A549 (cell line): ENCODE measurements around the gene RECK. TPM values are rescaled to one million over a fixed set of nuclear protein-coding genes. Genes with fewer than 3 reads are reported as not detected.

Experiments
- ATAC-seq, 2 experiments: fragments of 200-7000 bp in 1 of 2; fragments of >200 bp in 1 of 2; cut with Nextera tagmentation in 1 of 2; cut with Tn5 transposase in 1 of 2; 3 replicates each; pipeline versions ENCODE4 v1.8.0 to v1.9.1; 2018 to 2020; ENCODE audit warnings: mild to moderate bottlenecking in 1 of 2, moderate library complexity in 1 of 2
- CTCF ChIA-PET: fragments of 300-600 bp; sonication (Branson Sonifier 250); formaldehyde crosslinking; extraction: SDS; loops from one replicate; lab custom pipeline; 2021; ENCODE audit warnings: antibody characterized with exemption, inconsistent platforms; lab: Yijun Ruan, JAX
- POLR2A ChIA-PET: fragments of 350-600 bp; formaldehyde crosslinking; extraction: SDS; loops from one replicate; lab custom pipeline; 2021; ENCODE audit warnings: antibody characterized with exemption, inconsistent platforms; lab: Yijun Ruan, JAX
- DNase-seq, 2 experiments: peaks; one replicate each; pipeline versions ENCODE4 v3.0.0 to v3.0.0-alpha.2; 2011 to 2016; ENCODE audit warnings: low read depth in 1 of 2, low spot score in 1 of 2
- FAIRE-seq: peaks from 2 replicates; lab custom pipeline; 2011; peaks lifted over from hg19 to GRCh38; lab: Jason Lieb, UNC
- H3K27ac ChIP-seq, 2 experiments: fragments of >200 bp; sonication (Bioruptor Twin); formaldehyde crosslinking; 3 replicates each; pipeline ENCODE4 v1.5.1; 2016 to 2017
- H3K4me1 ChIP-seq: fragments of >200 bp; sonication (Bioruptor Twin); formaldehyde crosslinking; 3 replicates; pipeline ENCODE4 v1.6.1; 2016
- H3K4me2 ChIP-seq: fragments of >200 bp; sonication (Bioruptor Twin); formaldehyde crosslinking; 3 replicates; pipeline ENCODE4 v1.6.1; 2016
- H3K4me3 ChIP-seq: fragments of >200 bp; sonication (Bioruptor Twin); formaldehyde crosslinking; 3 replicates; pipeline ENCODE4 v1.5.1; 2016
- H3K9me3 ChIP-seq: fragments of >200 bp; sonication (Bioruptor Twin); formaldehyde crosslinking; 3 replicates; pipeline ENCODE4 v1.6.1; 2016
- BHLHE40 ChIP-seq: IDR thresholded peaks from 2 replicates; pipeline ENCODE4 v1.6.1; 2012; ENCODE audit warnings: low read depth, low read length, inconsistent platforms
- CHD2 ChIP-seq: fragments of 150-350 bp; IDR thresholded peaks from 2 replicates; pipeline ENCODE4 v1.6.1; 2014; ENCODE audit warnings: low read length; ENCODE audit not compliant: partially characterized antibody
- ESRRA ChIP-seq: fragments of 150-350 bp; IDR thresholded peaks from 2 replicates; pipeline ENCODE4 v1.6.1; 2014; ENCODE audit warnings: mild to moderate bottlenecking, low read length, borderline replicate concordance
- GATA3 ChIP-seq: IDR thresholded peaks from 2 replicates; pipeline ENCODE4 v1.6.1; 2012; ENCODE audit warnings: borderline replicate concordance
- JUNB ChIP-seq: fragments of >200 bp; sonication (Bioruptor Twin); formaldehyde crosslinking; IDR thresholded peaks from 2 replicates; pipeline ENCODE4 v1.6.1; 2016
- KDM1A ChIP-seq: fragments of 200-600 bp; sonication (generic); IDR thresholded peaks from 2 replicates; pipeline ENCODE4 v1.6.1; 2016; ENCODE audit warnings: low read depth, mild to moderate bottlenecking
- KDM5A ChIP-seq: fragments of 200-600 bp; sonication (generic); IDR thresholded peaks from 2 replicates; pipeline ENCODE4 v1.6.1; 2016; ENCODE audit warnings: antibody characterized with exemption, mild to moderate bottlenecking
- MAZ ChIP-seq: fragments of 150-350 bp; IDR thresholded peaks from 2 replicates; pipeline ENCODE4 v1.6.1; 2014; ENCODE audit warnings: antibody characterized with exemption, low read depth, low read length, borderline replicate concordance
- NPAS2 ChIP-seq: fragments of 250-450 bp; sonication (Bioruptor Pico); IDR thresholded peaks from 2 replicates; pipeline ENCODE4 v1.8.0; 2022; ENCODE audit warnings: mild to moderate bottlenecking, moderate library complexity, borderline replicate concordance
- POLR2A ChIP-seq: IDR thresholded peaks from 2 replicates; pipeline ENCODE4 v1.6.1; 2012; ENCODE audit warnings: mild to moderate bottlenecking, low read length
- POLR2AphosphoS2 ChIP-seq: conservative IDR thresholded peaks from 2 replicates; pipeline ENCODE4 v1.6.1; 2012; ENCODE audit warnings: low read length, improper control_type of control experiment, inconsistent platforms
- RAD21 ChIP-seq, 2 experiments: fragments of >200 bp in 1 of 2; sonication (Bioruptor Twin) in 1 of 2; formaldehyde crosslinking in 1 of 2; IDR thresholded peaks in 1 of 2; conservative IDR thresholded peaks in 1 of 2; 2 replicates in 1 of 2; 3 replicates in 1 of 2; pipeline ENCODE4 v1.6.1; 2012 to 2018; ENCODE audit warnings: inconsistent platforms in 1 of 2
- RFX5 ChIP-seq: fragments of 450-650 bp; IDR thresholded peaks from 2 replicates; pipeline ENCODE4 v1.7.1; 2014; ENCODE audit warnings: antibody characterized with exemption, mild to moderate bottlenecking, moderate library complexity
- RNF2 ChIP-seq: fragments of 200-600 bp; sonication (generic); IDR thresholded peaks from 2 replicates; pipeline ENCODE4 v1.6.1; 2016; ENCODE audit warnings: low read depth, mild to moderate bottlenecking, antibody characterized with exemption, moderate library complexity, borderline replicate concordance
- SMC3 ChIP-seq: fragments of >200 bp; sonication (Bioruptor Twin); formaldehyde crosslinking; IDR thresholded peaks from 3 replicates; pipeline ENCODE4 v1.6.1; 2018; ENCODE audit warnings: inconsistent platforms
- SREBF2 ChIP-seq: fragments of 450-650 bp; IDR thresholded peaks from 2 replicates; pipeline ENCODE4 v1.6.1; 2014; ENCODE audit warnings: mild to moderate bottlenecking, moderate library complexity
- TFCP2L1 ChIP-seq: fragments of 250-450 bp; sonication (Bioruptor Pico); IDR thresholded peaks from 2 replicates; pipeline ENCODE4 v1.5.0; 2021; ENCODE audit warnings: mild to moderate bottlenecking
- ZNF302 ChIP-seq: fragments of 250-450 bp; sonication (Bioruptor Pico); IDR thresholded peaks from 2 replicates; pipeline ENCODE4 v1.9.0; 2021; ENCODE audit warnings: inconsistent platforms, mild to moderate bottlenecking, moderate library complexity
- WGBS: methylation state at CpG from one replicate; pipeline ENCODE4 v1.1.6; 2017; ENCODE audit errors: missing lambda C conversion rate; 5-methylcytosine and 5-hydroxymethylcytosine counted together
- polyA plus RNA-seq, 4 experiments: library from polyadenylated mRNA; depleted of rRNA in 3 of 4; stranded (reverse); fragments of >200 nt; fragmentation: RNase III in 1 of 4; extraction: RNeasy Plus Mini Kit Qiagen cat#74134 plus additional on column Dnase treatment in 1 of 4; gene quantifications; 2 replicates in 3 of 4; 3 replicates in 1 of 4; pipeline ENCODE4 v1.2.3, GENCODE V29; 2011 to 2017
- TF ChIP-seq, protein P1 (sequence below): fragments of 450-650 bp; IDR thresholded peaks from 2 replicates; pipeline ENCODE4 v1.6.1; 2014; ENCODE audit warnings: antibody characterized with exemption
- TF ChIP-seq, protein P2 (sequence below): fragments of 250-450 bp; sonication (Bioruptor Pico); IDR thresholded peaks from 2 replicates; pipeline ENCODE4 v1.5.0; 2021; ENCODE audit warnings: mild to moderate bottlenecking, moderate library complexity, borderline replicate concordance
- TF ChIP-seq, protein P3 (sequence below): IDR thresholded peaks from 2 replicates; pipeline ENCODE4 v1.6.1; 2012
- TF ChIP-seq, protein P4 (sequence below): IDR thresholded peaks from 2 replicates; pipeline ENCODE4 v1.6.1; 2012
- TF ChIP-seq, protein P5 (sequence below): fragments of 200-600 bp; sonication (generic); IDR thresholded peaks from 2 replicates; pipeline ENCODE4 v1.6.1; 2016; ENCODE audit warnings: antibody characterized with exemption, mild to moderate bottlenecking, moderate library complexity
- TF ChIP-seq, protein P6 (sequence below): fragments of >200 bp; sonication (Bioruptor Twin); formaldehyde crosslinking; IDR thresholded peaks from 3 replicates; pipeline ENCODE4 v1.6.1; 2016
- TF ChIP-seq, protein P7 (sequence below): fragments of >200 bp; sonication (Bioruptor Twin); formaldehyde crosslinking; IDR thresholded peaks from 3 replicates; pipeline ENCODE4 v1.5.1; 2016

RECK gene
- polyA plus RNA-seq, 2 of the 4 experiments (the other 2 are of a cell fraction) = 5.0 to 8.7 TPM

DNA sequence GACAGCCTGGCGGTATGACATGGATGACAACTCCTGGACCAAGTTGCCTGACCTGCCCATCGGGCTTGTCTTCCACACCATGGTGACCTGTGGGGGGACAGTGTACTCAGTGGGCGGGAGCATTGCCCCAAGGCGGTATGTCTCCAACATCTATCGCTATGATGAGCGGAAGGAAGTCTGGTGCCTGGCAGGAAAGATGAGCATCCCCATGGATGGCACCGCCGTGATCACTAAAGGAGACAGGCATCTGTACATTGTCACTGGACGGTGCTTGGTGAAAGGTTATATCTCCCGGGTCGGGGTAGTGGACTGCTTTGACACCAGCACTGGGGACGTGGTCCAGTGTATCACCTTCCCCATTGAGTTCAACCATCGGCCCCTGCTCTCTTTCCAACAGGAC is 133.8 kb downstream of the RECK start:
- ChIA-PET CTCF (interaction anchor here (0.5 to 16.6 kb wide), 5 partner anchors 20 to 224 kb away, joined by 3 to 321 read pairs (median 5); partner anchors contain the start of gene CLTA), POLR2A (interaction anchor here (2.2 kb wide), 1 partner anchor 20 kb away, joined by 9 read pairs; the partner anchor contains the start of gene CLTA)
- Histone ChIP-seq H3K4me3 (no peak overlapping the region), H3K27ac (no peak overlapping the region), H3K9me3 (no peaks in the 10 kb centered on the region), H3K4me2 (no peak overlapping the region), H3K4me1 (peaks cover 5% of the 10 kb centered on the region; the same call in 1 of the 3 replicates)
- ATAC-seq (no peak), FAIRE-seq (no peak), DNase-seq (no peak)
- no peak for TF ChIP-seq GATA3
- no peak for TF ChIP-seq POLR2AphosphoS2
- TF ChIP-seq POLR2A = no peak
- TF ChIP-seq MAZ = no peak
- no peak for TF ChIP-seq JUNB
- TF ChIP-seq KDM5A = no peak
- no peak for TF ChIP-seq CHD2
- TF ChIP-seq, protein P1, sequence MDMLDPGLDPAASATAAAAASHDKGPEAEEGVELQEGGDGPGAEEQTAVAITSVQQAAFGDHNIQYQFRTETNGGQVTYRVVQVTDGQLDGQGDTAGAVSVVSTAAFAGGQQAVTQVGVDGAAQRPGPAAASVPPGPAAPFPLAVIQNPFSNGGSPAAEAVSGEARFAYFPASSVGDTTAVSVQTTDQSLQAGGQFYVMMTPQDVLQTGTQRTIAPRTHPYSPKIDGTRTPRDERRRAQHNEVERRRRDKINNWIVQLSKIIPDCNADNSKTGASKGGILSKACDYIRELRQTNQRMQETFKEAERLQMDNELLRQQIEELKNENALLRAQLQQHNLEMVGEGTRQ = no peak
- no peak for TF ChIP-seq BHLHE40
- TF ChIP-seq RNF2 = no peak
- TF ChIP-seq, protein P2, sequence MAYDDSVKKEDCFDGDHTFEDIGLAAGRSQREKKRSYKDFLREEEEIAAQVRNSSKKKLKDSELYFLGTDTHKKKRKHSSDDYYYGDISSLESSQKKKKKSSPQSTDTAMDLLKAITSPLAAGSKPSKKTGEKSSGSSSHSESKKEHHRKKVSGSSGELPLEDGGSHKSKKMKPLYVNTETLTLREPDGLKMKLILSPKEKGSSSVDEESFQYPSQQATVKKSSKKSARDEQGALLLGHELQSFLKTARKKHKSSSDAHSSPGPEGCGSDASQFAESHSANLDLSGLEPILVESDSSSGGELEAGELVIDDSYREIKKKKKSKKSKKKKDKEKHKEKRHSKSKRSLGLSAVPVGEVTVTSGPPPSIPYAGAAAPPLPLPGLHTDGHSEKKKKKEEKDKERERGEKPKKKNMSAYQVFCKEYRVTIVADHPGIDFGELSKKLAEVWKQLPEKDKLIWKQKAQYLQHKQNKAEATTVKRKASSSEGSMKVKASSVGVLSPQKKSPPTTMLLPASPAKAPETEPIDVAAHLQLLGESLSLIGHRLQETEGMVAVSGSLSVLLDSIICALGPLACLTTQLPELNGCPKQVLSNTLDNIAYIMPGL = no peak
- TF ChIP-seq, protein P3, sequence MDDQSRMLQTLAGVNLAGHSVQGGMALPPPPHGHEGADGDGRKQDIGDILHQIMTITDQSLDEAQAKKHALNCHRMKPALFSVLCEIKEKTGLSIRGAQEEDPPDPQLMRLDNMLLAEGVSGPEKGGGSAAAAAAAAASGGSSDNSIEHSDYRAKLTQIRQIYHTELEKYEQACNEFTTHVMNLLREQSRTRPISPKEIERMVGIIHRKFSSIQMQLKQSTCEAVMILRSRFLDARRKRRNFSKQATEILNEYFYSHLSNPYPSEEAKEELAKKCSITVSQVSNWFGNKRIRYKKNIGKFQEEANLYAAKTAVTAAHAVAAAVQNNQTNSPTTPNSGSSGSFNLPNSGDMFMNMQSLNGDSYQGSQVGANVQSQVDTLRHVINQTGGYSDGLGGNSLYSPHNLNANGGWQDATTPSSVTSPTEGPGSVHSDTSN = no peak
- TF ChIP-seq, protein P4, sequence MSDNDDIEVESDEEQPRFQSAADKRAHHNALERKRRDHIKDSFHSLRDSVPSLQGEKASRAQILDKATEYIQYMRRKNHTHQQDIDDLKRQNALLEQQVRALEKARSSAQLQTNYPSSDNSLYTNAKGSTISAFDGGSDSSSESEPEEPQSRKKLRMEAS = no peak
- WGBS = 70% methylated on average over 12 of the region's 13 CpGs

DNA sequence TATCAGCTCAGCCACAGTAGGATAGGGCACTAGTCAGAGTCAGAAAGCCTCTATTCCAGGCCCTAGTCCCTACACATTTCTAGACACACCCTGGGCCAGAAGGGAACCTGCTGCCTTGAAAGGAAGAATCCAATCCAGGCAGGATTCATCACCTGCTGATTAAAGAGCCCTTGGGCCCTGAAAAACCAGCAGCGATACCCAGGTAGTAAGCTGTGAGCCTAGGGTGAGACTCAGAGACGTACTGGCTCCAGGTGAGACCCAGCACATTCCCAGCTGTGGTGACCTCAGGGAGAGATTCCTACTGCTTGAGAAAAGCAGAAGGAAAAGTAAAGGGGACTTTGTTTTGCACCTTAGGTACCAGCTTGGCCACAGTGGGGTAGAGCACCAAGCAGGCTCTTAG is 137.1 kb downstream of the RECK start:
- WGBS = 91% methylated on average over 2 of the region's 2 CpGs
- Histone ChIP-seq H3K4me3 (no peak overlapping the region), H3K9me3 (no peaks in the 10 kb centered on the region), H3K4me1 (no peaks in the 10 kb centered on the region), H3K27ac (no peak overlapping the region), H3K4me2 (no peak overlapping the region)
- ChIA-PET CTCF (interaction anchor here (0.9 to 5.5 kb wide), 7 partner anchors 10 to 228 kb away, joined by 3 to 28 read pairs (median 3); partner anchors contain the start of gene CLTA), POLR2A (no interaction called here)
- no peak for FAIRE-seq
- ATAC-seq = no peak
- DNase-seq = no peak
- TF ChIP-seq ZNF302 (no peak), RNF2 (no peak), TFCP2L1 (CRISPR knock-in tag) (no peak), RFX5 (no peak), SREBF2 (no peak), KDM1A (no peak), NPAS2 (CRISPR knock-in tag) (no peak), POLR2AphosphoS2 (no peak), ESRRA (no peak), RAD21 (conservative IDR thresholded peaks at IDR 0.05 in 1 of 2, IDR thresholded peaks at IDR 0.05 in 1 of 2) (no peak), GATA3 (no peak), SMC3 (no peak)
- TF ChIP-seq, protein P5, sequence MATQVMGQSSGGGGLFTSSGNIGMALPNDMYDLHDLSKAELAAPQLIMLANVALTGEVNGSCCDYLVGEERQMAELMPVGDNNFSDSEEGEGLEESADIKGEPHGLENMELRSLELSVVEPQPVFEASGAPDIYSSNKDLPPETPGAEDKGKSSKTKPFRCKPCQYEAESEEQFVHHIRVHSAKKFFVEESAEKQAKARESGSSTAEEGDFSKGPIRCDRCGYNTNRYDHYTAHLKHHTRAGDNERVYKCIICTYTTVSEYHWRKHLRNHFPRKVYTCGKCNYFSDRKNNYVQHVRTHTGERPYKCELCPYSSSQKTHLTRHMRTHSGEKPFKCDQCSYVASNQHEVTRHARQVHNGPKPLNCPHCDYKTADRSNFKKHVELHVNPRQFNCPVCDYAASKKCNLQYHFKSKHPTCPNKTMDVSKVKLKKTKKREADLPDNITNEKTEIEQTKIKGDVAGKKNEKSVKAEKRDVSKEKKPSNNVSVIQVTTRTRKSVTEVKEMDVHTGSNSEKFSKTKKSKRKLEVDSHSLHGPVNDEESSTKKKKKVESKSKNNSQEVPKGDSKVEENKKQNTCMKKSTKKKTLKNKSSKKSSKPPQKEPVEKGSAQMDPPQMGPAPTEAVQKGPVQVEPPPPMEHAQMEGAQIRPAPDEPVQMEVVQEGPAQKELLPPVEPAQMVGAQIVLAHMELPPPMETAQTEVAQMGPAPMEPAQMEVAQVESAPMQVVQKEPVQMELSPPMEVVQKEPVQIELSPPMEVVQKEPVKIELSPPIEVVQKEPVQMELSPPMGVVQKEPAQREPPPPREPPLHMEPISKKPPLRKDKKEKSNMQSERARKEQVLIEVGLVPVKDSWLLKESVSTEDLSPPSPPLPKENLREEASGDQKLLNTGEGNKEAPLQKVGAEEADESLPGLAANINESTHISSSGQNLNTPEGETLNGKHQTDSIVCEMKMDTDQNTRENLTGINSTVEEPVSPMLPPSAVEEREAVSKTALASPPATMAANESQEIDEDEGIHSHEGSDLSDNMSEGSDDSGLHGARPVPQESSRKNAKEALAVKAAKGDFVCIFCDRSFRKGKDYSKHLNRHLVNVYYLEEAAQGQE = no peak
- TF ChIP-seq, protein P6, sequence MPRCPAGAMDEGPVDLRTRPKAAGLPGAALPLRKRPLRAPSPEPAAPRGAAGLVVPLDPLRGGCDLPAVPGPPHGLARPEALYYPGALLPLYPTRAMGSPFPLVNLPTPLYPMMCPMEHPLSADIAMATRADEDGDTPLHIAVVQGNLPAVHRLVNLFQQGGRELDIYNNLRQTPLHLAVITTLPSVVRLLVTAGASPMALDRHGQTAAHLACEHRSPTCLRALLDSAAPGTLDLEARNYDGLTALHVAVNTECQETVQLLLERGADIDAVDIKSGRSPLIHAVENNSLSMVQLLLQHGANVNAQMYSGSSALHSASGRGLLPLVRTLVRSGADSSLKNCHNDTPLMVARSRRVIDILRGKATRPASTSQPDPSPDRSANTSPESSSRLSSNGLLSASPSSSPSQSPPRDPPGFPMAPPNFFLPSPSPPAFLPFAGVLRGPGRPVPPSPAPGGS = no peak
- TF ChIP-seq, protein P7, sequence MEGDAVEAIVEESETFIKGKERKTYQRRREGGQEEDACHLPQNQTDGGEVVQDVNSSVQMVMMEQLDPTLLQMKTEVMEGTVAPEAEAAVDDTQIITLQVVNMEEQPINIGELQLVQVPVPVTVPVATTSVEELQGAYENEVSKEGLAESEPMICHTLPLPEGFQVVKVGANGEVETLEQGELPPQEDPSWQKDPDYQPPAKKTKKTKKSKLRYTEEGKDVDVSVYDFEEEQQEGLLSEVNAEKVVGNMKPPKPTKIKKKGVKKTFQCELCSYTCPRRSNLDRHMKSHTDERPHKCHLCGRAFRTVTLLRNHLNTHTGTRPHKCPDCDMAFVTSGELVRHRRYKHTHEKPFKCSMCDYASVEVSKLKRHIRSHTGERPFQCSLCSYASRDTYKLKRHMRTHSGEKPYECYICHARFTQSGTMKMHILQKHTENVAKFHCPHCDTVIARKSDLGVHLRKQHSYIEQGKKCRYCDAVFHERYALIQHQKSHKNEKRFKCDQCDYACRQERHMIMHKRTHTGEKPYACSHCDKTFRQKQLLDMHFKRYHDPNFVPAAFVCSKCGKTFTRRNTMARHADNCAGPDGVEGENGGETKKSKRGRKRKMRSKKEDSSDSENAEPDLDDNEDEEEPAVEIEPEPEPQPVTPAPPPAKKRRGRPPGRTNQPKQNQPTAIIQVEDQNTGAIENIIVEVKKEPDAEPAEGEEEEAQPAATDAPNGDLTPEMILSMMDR = no peak
- TF ChIP-seq, protein P3 = no peak
